ENCODE data around the gene KLHL3.

Gene KLHL3

DNA sequence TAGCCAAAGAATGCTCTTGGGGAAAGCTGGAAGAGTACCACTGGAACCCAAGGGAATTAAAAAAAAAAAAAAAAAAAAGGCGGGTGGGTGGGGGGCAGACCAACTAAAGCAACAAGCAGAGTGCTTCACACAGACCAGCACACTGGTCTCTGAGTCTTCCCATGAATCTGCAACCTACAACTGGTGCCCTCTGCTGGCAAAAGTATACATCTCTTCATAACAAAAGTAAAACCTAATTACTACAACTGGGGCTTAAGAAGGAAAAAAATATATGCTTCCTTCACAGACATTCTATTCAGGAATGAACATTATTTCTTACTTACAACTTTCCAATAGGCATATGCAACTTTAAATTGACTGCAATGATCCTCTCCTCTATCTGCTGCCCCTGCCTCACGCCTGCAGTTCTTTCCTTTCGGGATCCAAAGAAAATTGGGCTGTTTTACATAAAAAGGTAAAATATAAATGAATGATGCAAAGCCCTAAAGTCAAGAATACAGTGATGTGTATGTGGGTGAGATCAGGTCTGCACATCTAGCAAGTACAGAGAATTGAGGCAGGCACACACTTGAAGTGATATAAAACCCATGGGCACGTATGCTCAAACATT is 7.2 kb upstream of the KLHL3 start:
- peak in 24 of 56 donors; percentile 5 to 68 (median 33) for DNase-seq

DNA sequence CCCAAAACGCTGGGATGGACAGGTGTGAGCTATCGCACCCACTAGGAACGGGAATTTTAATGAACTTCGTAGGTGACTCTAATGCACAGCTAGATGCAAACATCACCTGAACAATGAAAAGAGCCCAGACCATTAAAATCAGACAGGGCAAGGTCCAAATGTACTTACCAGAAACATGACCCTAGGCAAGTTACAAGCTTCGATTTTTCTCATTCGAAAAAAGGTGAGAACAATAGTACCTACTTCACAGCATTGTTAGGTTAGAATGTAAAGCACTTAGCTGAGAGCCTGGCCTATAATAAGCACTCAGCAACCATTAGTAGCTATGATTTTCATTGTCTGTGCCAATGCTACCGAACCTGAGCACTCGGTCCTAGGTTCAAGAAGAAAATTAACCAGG is 5.8 kb upstream of the KLHL3 start:
- no peak for DNase-seq

- DNase-seq: no peak
Observed at GRCh38 chr5:137739737-137740136, 3.8 kb upstream of the KLHL3 start.

DNA sequence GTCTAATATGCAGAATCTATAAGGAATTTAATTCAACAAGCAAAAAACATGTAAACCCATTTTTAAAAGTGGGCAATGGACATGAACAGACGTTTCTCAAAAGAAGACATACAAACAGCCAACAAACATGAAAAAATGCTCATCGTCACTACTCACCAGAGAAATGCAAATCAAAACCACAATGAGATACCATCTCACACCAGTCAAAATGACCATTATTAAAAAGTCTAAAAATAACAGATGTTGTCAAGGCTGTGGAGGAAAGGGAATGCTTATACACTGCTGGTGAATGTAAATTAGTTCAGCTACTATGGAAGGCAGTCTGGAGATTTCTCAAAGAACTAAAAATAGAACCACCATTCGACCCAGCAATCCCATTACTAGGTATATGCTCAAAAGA is 3.1 kb upstream of the KLHL3 start:
- DNase-seq: no peak

GRCh38 chr5:137737349-137738131 is 1.7 kb upstream of the KLHL3 start:
- DNase-seq: no peak

DNA sequence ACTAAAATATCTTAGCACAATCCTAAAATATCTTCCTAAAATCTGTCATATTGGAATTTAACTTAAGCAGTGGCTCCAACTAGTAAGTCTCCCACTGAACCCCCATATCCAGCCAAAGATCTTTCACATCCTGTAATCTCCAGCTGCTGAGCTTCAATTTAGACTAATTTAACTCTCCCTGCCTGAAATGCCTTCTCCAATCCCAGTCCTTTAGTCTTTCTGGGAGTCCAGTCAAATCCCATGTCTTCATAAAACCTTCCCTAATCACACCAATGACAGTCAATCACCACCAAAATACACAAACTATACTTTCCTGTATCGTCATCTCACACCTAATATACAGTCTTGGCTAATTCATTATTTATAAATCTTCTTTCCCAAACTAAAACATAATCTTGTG is 607 bp upstream of the KLHL3 start:
- no peak for DNase-seq

DNA sequence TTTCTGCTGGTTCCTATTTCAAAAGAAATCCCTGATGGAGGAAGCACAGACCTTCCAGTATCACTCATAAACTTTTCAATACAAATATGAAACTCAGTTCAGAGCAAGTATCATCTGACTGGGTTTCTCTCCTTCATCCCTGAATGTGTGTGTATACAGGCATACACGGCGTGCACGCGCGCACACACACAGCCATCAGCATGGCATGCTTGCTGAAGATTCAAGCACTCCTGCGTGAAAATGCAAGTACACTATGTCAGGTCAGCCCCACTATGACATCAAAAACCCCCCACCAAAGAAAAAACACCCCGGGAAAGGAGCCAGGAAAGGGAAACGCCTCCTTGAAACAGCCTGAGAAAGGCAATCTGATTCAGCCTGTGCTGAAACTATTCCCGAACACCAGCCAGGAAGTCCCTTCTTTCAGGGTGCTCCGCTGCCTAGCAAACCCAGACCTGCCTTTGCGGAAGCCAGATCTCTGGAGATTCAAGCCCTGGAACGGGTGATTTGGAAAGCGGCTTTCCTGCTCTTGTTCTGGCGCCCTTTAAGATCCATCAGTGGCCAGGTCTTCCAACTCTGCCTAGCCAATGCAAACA is 831 bp downstream of the KLHL3 start:
- DNase-seq: peak in 25 of 56 donors; percentile 6 to 59 (median 35)

DNA sequence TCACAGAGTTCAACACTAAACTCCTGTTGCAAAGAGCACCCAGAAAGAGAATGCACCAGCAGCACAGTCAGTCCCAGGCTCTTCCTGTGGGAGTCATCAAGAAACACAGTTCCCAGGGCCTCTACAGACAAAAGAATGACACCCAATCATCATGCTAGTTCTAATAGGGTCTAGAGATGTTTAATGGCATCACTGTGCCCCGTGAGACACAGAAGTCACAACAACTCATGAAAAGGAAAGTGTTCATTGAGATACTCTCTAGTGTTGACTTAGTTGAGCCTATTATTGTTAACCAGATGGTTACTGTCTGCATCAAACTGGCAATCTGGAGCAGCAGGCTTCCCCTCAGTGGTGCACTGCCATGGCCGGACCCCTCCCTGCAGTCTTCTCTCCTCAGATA is 1.6 kb downstream of the KLHL3 start:
- DNase-seq: no peak

- DNase-seq: no peak
Observed at GRCh38 chr5:137733922-137734321, 2.0 kb downstream of the KLHL3 start.

DNA sequence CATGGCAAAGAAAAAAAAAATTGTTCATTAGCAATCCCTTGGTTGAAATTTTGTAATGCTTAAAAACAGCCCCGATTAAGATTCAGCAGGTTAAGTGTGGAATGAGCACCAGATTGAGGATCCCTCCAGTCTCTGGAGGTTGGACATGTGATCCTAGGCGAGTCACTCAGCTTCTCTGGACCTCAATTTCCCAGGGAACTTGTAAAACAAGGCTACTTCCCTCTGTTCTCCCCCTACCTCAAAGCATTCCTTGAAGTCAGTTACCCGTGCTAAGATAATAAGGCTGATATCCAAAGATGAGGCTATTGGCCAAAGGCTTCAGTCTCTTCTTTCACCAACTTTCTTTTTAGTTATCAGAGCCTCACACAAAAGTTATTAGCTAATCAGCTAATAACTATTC is 2.9 kb downstream of the KLHL3 start:
- no peak for DNase-seq

- DNase-seq: no peak
Observed at GRCh38 chr5:137731176-137731575, 4.7 kb downstream of the KLHL3 start.

- DNase-seq: no peak
Observed at GRCh38 chr5:137730336-137730735, 5.6 kb downstream of the KLHL3 start.

- DNase-seq: no peak
Observed at GRCh38 chr5:137728048-137728447, 7.8 kb downstream of the KLHL3 start.

DNA sequence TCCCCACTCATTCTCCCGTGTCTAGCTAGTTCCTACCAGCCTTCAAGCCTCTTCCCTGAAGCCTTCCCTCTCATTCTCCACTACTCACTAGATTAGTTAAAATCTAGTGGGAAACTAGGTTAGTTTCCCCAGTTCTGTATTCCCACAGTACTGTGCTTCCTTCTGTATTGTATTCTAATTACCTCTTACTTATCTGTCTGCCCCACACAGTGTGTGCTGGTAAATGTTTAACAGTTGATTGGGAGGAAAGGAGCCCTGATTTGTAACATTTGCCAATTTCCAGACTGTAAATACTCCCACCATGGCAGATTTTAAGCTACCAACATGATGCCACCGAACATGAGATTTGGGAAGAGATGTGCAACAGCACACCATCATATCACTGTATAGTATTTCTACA is 8.3 kb downstream of the KLHL3 start:
- no peak for DNase-seq

DNA sequence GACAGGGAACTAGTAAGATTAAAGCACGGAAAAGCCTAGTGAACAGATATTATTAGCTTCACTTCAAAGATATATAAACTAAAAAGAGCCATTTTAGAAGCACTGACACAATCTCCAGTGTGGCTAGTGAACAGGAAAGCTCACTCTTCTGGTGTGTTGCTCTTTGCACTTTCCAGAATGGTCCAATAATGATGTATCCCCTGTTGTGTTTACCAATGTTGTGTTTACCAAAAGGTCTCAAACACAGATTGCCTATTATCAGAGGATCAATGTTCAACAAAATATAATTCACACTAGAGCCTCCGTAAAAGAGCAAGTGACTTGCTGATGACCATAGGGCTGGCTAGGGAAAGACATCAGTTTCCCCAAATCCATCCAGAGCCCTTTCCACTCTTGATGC is 11.6 kb downstream of the KLHL3 start:
- no peak for DNase-seq

- DNase-seq: no peak
Observed at GRCh38 chr5:137718611-137719010, 17.3 kb downstream of the KLHL3 start.

DNA sequence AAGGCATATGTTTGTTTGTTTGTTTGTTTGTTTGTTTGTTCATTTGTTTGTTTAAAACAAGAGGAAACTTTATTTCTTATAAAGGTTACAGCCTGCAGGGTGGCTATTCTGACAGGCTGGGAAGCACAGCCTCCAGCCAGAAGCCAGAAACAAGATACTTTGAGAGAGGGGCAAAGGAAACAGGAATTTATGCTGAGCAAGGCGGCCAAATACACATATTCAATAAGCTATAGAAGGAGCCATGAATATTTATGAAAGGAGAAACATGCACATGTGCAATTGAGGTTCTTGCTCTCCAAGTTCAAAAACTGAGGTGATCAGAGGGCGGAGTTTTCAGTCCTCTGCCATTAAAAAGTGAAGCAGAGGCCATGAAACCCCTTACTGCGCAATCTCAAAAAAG is 19.6 kb downstream of the KLHL3 start:
- DNase-seq: no peak

DNA sequence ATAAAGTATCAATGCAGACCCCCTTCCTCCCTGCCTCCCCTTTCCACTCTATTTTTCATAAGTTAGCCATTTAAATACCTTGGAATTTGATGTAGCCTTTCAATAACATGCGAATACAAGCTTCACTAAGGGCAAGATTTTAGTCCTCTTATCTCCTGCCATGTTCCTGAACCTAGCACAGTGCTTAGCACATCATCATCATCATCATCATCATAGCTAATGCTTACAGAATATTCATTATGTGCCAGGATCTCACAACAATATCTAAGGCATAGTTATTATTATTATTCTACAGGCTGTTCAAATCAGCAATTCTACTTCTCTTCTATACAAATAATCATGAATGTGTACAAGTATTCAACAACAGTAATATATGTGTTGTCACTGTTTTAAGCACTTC is 20.4 kb downstream of the KLHL3 start:
- DNase-seq: no peak

- DNase-seq: no peak
Observed at GRCh38 chr5:137714946-137715345, 20.9 kb downstream of the KLHL3 start.

- no peak for DNase-seq
Observed at GRCh38 chr5:137714494-137714893, 21.4 kb downstream of the KLHL3 start.

- DNase-seq: no peak
Observed at GRCh38 chr5:137712139-137712667, 23.7 kb downstream of the KLHL3 start.

DNA sequence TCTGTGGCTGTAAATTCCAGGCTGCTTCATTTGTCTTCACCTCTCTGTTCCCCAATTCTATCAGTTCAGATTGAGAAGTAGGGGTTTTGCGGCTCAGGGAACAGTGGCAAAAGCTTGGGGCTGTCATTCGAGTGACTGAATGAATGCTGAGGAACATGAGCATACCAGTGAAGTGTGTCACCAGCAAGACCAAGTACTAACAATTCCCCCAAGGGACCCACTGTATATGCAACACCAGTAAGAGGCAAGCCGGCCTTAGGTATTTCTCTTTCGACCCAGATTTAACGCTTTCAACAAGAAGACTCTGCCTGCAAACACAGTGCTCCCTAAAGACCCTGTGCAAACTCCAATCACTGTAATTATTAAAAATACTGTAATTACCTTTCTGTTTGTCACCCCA is 25.8 kb downstream of the KLHL3 start:
- no peak for DNase-seq

All from nucleus accumbens (tissue), 56 donors.